Fibroblast of villous mesenchyme (primary cell): ENCODE results near the gene LHFPL3. TPM values are rescaled to one million over a fixed set of nuclear protein-coding genes. Genes with fewer than 3 reads are reported as not detected.
"Not testable (repeated sequence)": the region's sequence is repeated elsewhere in the genome, so short reads cannot be mapped to it uniquely, and the experiment has no call there.

Experiments used
- DNase-seq: peaks from one replicate; pipeline ENCODE4 v3.0.0-alpha.2; 2010; ENCODE audit warnings: low read depth
- H3K4me3 ChIP-seq: 2 replicates; pipeline ENCODE4 v1.5.1; 2011; ENCODE audit warnings: low read depth, mild to moderate bottlenecking, low read length
- CTCF ChIP-seq: IDR thresholded peaks from 2 replicates; pipeline ENCODE4 v1.5.1; 2012; ENCODE audit warnings: low read depth, mild to moderate bottlenecking, low read length; ENCODE audit not compliant: insufficient read depth
- total RNA-seq: library from RNA; depleted of rRNA; stranded (reverse); fragments of >200 nt; gene quantifications from 2 replicates; pipeline ENCODE4 v1.2.3, GENCODE V29; 2012

Gene LHFPL3
- total RNA-seq, 1 donor: not detected

- no peak for DNase-seq
- no peak for TF ChIP-seq CTCF
- H3K4me3 ChIP-seq: no peak overlapping the region
Measured at GRCh38 chr7:104584620-104585019, 256.2 kb downstream of the LHFPL3 start.

- not testable (repeated sequence) for H3K4me3 ChIP-seq, DNase-seq
Measured at GRCh38 chr7:104595591-104595990, 267.2 kb downstream of the LHFPL3 start.

GRCh38 chr7:104603957-104604356, 275.6 kb downstream of the LHFPL3 start:
- TF ChIP-seq CTCF: no peak
- H3K4me3 ChIP-seq: no peak overlapping the region
- no peak for DNase-seq

- no peak overlapping the region for H3K4me3 ChIP-seq
- no peak for TF ChIP-seq CTCF
- no peak for DNase-seq
Measured at GRCh38 chr7:104604706-104605105, 276.3 kb downstream of the LHFPL3 start.

GRCh38 chr7:104621321-104621720, 292.9 kb downstream of the LHFPL3 start:
- no peak for DNase-seq
- TF ChIP-seq CTCF: no peak
- no peak overlapping the region for H3K4me3 ChIP-seq

- DNase-seq: no peak
Measured at GRCh38 chr7:104625956-104626355, 297.6 kb downstream of the LHFPL3 start.

GRCh38 chr7:104627516-104627915, 299.1 kb downstream of the LHFPL3 start:
- H3K4me3 ChIP-seq: no peak overlapping the region
- no peak for TF ChIP-seq CTCF
- peak; percentile 23 for DNase-seq

More at GRCh38 chr7:104625956-104626355, 297.6 kb downstream of the LHFPL3 start:
- TF ChIP-seq CTCF: no peak
- no peak overlapping the region for H3K4me3 ChIP-seq

GRCh38 chr7:104628017-104628416, 299.6 kb downstream of the LHFPL3 start:
- no peak overlapping the region for H3K4me3 ChIP-seq
- TF ChIP-seq CTCF: no peak
- DNase-seq: no peak
